Astrocyte (in vitro differentiated cells and primary cell): ENCODE data around the gene GPATCH1. TPM values are rescaled to one million over a fixed set of nuclear protein-coding genes. Genes with fewer than 3 reads are reported as not detected.
A peak's percentile ranks its signal among the peaks of the same experiment; 100 is the strongest.

Source experiments
- DNase-seq: peaks from one replicate; pipeline ENCODE4 v3.0.0-alpha.2; 2010; ENCODE audit warnings: low read depth
- FAIRE-seq: peaks from 2 replicates; lab custom pipeline; 2011; peaks lifted over from hg19 to GRCh38; lab: Jason Lieb, UNC
- H2AFZ ChIP-seq: 2 replicates; pipeline ENCODE4 v1.6.0; 2012; ENCODE audit warnings: low read depth, low read length, inconsistent platforms
- H3K27ac ChIP-seq: 2 replicates; pipeline ENCODE4 v1.5.1; 2011; ENCODE audit warnings: low read depth, low read length, inconsistent platforms
- H3K27me3 ChIP-seq: 2 replicates; pipeline ENCODE4 v1.6.0; 2011; ENCODE audit warnings: low read length, inconsistent platforms; ENCODE audit not compliant: insufficient read depth
- H3K36me3 ChIP-seq: 2 replicates; pipeline ENCODE4 v1.5.1; 2011; ENCODE audit warnings: low read length, inconsistent platforms; ENCODE audit not compliant: insufficient read depth
- H3K4me1 ChIP-seq: 2 replicates; pipeline ENCODE4 v1.5.1; 2011; ENCODE audit warnings: low read length, inconsistent platforms; ENCODE audit not compliant: insufficient read depth
- H3K4me2 ChIP-seq: 2 replicates; pipeline ENCODE4 v1.6.0; 2012; ENCODE audit warnings: low read length, inconsistent platforms
- H3K4me3 ChIP-seq: 2 replicates; pipeline ENCODE4 v1.5.1; 2011; ENCODE audit warnings: low read depth, mild to moderate bottlenecking, low read length, inconsistent platforms; ENCODE audit not compliant: insufficient read depth
- H3K79me2 ChIP-seq: 2 replicates; pipeline ENCODE4 v1.6.0; 2012; ENCODE audit warnings: mild to moderate bottlenecking, low read length, inconsistent platforms; ENCODE audit not compliant: insufficient read depth
- H3K9ac ChIP-seq: 2 replicates; pipeline ENCODE4 v1.6.0; 2012; ENCODE audit warnings: mild to moderate bottlenecking, low read length, inconsistent platforms
- H3K9me3 ChIP-seq: 2 replicates; pipeline ENCODE4 v1.5.1; 2012; ENCODE audit warnings: low read depth, mild to moderate bottlenecking, low read length, inconsistent platforms; ENCODE audit not compliant: insufficient read depth
- H4K20me1 ChIP-seq: 2 replicates; pipeline ENCODE4 v1.6.0; 2012; ENCODE audit warnings: low read length, inconsistent platforms; ENCODE audit not compliant: insufficient read depth
- H3K27ac Mint-ChIP-seq: one replicate; pipeline ENCODE4 v1.8.0; 2021; ENCODE audit warnings: mild to moderate bottlenecking, mixed read lengths; ENCODE audit not compliant: unreplicated experiment
- H3K27me3 Mint-ChIP-seq: one replicate; pipeline ENCODE4 v1.8.0; 2021; ENCODE audit warnings: low read depth, mixed read lengths; ENCODE audit not compliant: unreplicated experiment
- H3K36me3 Mint-ChIP-seq: one replicate; pipeline ENCODE4 v1.8.0; 2021; ENCODE audit warnings: low read depth, mixed read lengths; ENCODE audit not compliant: unreplicated experiment
- H3K4me1 Mint-ChIP-seq: one replicate; pipeline ENCODE4 v1.8.0; 2021; ENCODE audit warnings: low read depth, mixed read lengths; ENCODE audit not compliant: unreplicated experiment
- H3K4me3 Mint-ChIP-seq: one replicate; pipeline ENCODE4 v1.8.0; 2021; ENCODE audit warnings: mild to moderate bottlenecking, moderate library complexity, mixed read lengths; ENCODE audit not compliant: unreplicated experiment
- H3K9me3 Mint-ChIP-seq: one replicate; pipeline ENCODE4 v1.8.0; 2021; ENCODE audit warnings: mild to moderate bottlenecking, mixed read lengths; ENCODE audit not compliant: unreplicated experiment
- CTCF ChIP-seq: IDR thresholded peaks from 2 replicates; pipeline ENCODE4 v1.5.1; 2011; ENCODE audit warnings: low read depth, mild to moderate bottlenecking, inconsistent platforms, low read length, moderate library complexity; ENCODE audit not compliant: insufficient read depth
- EZH2 ChIP-seq: IDR thresholded peaks from 2 replicates; pipeline ENCODE4 v1.6.1; 2012; ENCODE audit warnings: mild to moderate bottlenecking, low read length, inconsistent platforms; ENCODE audit not compliant: insufficient read depth
- total RNA-seq: library from RNA; stranded (reverse); gene quantifications from 2 replicates; pipeline ENCODE4 v1.2.1, GENCODE V29; 2021

GPATCH1 gene
- total RNA-seq, 1 donor from 2014 or later = 6.1 TPM

- peaks cover 3% of the 10 kb centered on the region for H3K4me1 Mint-ChIP-seq
- no peaks in the 10 kb centered on the region for H3K9me3 Mint-ChIP-seq
- Histone ChIP-seq H3K27ac (no peak within 1 kb of the TSS), H2AFZ (peak within 1 kb of the TSS; percentile 87), H3K4me3 (peak within 1 kb of the TSS; percentile 46), H3K4me1 (peaks cover 15% of the 10 kb centered on the region), H4K20me1 (peaks cover 13% of the 10 kb centered on the region), H3K27me3 (no peaks in the 10 kb centered on the region), H3K9me3 (no peaks in the 10 kb centered on the region), H3K4me2 (peak within 1 kb of the TSS; percentile 82), H3K9ac (peak within 1 kb of the TSS; percentile 52), H3K79me2 (peaks cover 5% of the 10 kb centered on the region), H3K36me3 (no peaks in the 10 kb centered on the region)
- peak within 1 kb of the TSS; percentile 87 for H3K4me3 Mint-ChIP-seq
- no peak for TF ChIP-seq EZH2
- TF ChIP-seq CTCF = no peak
- FAIRE-seq = no peak
- peaks cover 1% of the 10 kb centered on the region for H3K27me3 Mint-ChIP-seq
- DNase-seq = no peak
- peak within 1 kb of the TSS; percentile 66 for H3K27ac Mint-ChIP-seq
- no peaks in the 10 kb centered on the region for H3K36me3 Mint-ChIP-seq
Observed at GRCh38 chr19:33064792-33065550, 16.0 kb upstream of the GPATCH1 start, which contains the start of gene RHPN2. TSS of gene RHPN2 (minus strand) at chr19:33064888. CDS start at chr19:33064852, 36 bp downstream.

DNA sequence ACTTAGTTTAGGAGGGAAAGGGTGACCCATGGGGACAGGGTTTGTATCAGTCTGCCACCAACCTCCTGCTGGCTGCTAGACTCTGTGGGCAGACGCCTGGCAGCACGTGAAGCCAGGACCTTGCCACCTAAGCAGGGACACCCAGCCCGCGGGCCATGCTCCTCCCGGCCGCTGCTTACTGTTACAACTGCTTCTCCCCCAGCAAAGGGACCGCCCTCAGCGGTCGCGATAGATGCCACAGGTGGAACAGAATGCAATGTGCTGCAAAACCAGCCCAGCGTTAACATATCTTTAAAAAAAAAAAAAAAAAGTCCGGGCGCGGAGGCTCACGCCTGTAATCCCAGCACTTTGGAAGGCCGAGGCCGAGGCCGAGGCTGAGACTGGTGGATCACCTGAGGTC is 14.4 kb upstream of the GPATCH1 start:
- H3K27ac Mint-ChIP-seq = no peak overlapping the region
- Histone ChIP-seq H2AFZ (no peak overlapping the region), H3K9me3 (no peaks in the 10 kb centered on the region), H3K4me3 (no peak overlapping the region), H3K27ac (no peak overlapping the region), H3K79me2 (peaks cover 5% of the 10 kb centered on the region), H3K4me1 (peaks cover 15% of the 10 kb centered on the region), H3K36me3 (no peaks in the 10 kb centered on the region), H3K9ac (no peak overlapping the region), H3K4me2 (no peak overlapping the region), H3K27me3 (no peaks in the 10 kb centered on the region), H4K20me1 (peaks cover 3% of the 10 kb centered on the region)
- FAIRE-seq = no peak
- H3K4me3 Mint-ChIP-seq = peak overlapping the region; percentile 74
- no peak for DNase-seq
- peaks cover 1% of the 10 kb centered on the region for H3K27me3 Mint-ChIP-seq
- H3K36me3 Mint-ChIP-seq = no peaks in the 10 kb centered on the region
- no peaks in the 10 kb centered on the region for H3K9me3 Mint-ChIP-seq
- TF ChIP-seq EZH2 (no peak), CTCF (no peak)
- H3K4me1 Mint-ChIP-seq = peaks cover 3% of the 10 kb centered on the region

GRCh38 chr19:33067121-33067520 is 13.9 kb upstream of the GPATCH1 start:
- TF ChIP-seq CTCF (no peak), EZH2 (no peak)
- no peak overlapping the region for H3K27ac Mint-ChIP-seq
- no peak for DNase-seq
- H3K9ac ChIP-seq = no peak overlapping the region
- H3K79me2 ChIP-seq = no peaks in the 10 kb centered on the region
- H4K20me1 ChIP-seq = peaks cover 3% of the 10 kb centered on the region
- H3K27me3 Mint-ChIP-seq = peaks cover 1% of the 10 kb centered on the region
- H3K9me3 ChIP-seq = no peaks in the 10 kb centered on the region
- peaks cover 3% of the 10 kb centered on the region for H3K4me1 Mint-ChIP-seq
- H3K27ac ChIP-seq = no peak overlapping the region
- no peak for FAIRE-seq
- no peaks in the 10 kb centered on the region for H3K9me3 Mint-ChIP-seq
- no peaks in the 10 kb centered on the region for H3K36me3 Mint-ChIP-seq
- H2AFZ ChIP-seq = no peak overlapping the region
- no peak overlapping the region for H3K4me3 ChIP-seq
- no peak overlapping the region for H3K4me3 Mint-ChIP-seq
- no peaks in the 10 kb centered on the region for H3K36me3 ChIP-seq
- no peak overlapping the region for H3K4me2 ChIP-seq
- H3K27me3 ChIP-seq = no peaks in the 10 kb centered on the region
- H3K4me1 ChIP-seq = peaks cover 15% of the 10 kb centered on the region
